Testis (tissue), 2 donors: ENCODE data around the gene BCL11B.

Experiments used
- CTCF ChIP-seq, 3 experiments: fragments of 450-650 bp in 2 of 3; fragments of 200-600 bp in 1 of 3; sonication (generic) in 1 of 3; IDR thresholded peaks; one replicate each; pipeline ENCODE4 v1.5.1; 2016 to 2019; ENCODE audit warnings: antibody characterized with exemption in 3 of 3, mild to moderate bottlenecking in 2 of 3, moderate library complexity in 1 of 3
- POLR2A ChIP-seq: fragments of 450-650 bp; IDR thresholded peaks from one replicate; pipeline ENCODE4 v1.6.1; 2017; ENCODE audit warnings: antibody characterized with exemption, mild to moderate bottlenecking, moderate library complexity

- TF ChIP-seq CTCF (IDR thresholded peaks at IDR 0.05) (no peak), POLR2A (no peak)
These were observed 4.6 kb downstream of the BCL11B start for GRCh38 chr14:99267381-99267780.
